Mesenchymal stem cell (in vitro differentiated cells and primary cell): ENCODE measurements around the gene DIPK1B.
"Not testable (repeated sequence)": the region's sequence is repeated elsewhere in the genome, so short reads cannot be mapped to it uniquely, and the experiment has no call there.

Experiments used
- DNase-seq: peaks from one replicate; pipeline ENCODE4 v3.0.0-alpha.2; 2013
- H2AFZ ChIP-seq: one replicate; pipeline ENCODE4 v1.6.1; 2013; ENCODE audit warnings: low read depth, mild to moderate bottlenecking, control low read depth, inconsistent platforms, low read length, moderate library complexity
- H2AK5ac ChIP-seq: 2 replicates; pipeline ENCODE4 v1.6.1; 2013; ENCODE audit warnings: low read length, moderate library complexity, mild to moderate bottlenecking, inconsistent platforms; ENCODE audit not compliant: severe bottlenecking
- H2BK120ac ChIP-seq: one replicate; pipeline ENCODE4 v1.6.1; 2013; ENCODE audit warnings: low read depth, mild to moderate bottlenecking, inconsistent platforms, low read length, moderate library complexity
- H2BK12ac ChIP-seq, 2 experiments: one replicate each; pipeline ENCODE4 v1.6.1; 2013; ENCODE audit warnings: inconsistent platforms in 2 of 2, low read length in 2 of 2, mild to moderate bottlenecking in 2 of 2, moderate library complexity in 2 of 2, control low read depth in 1 of 2
- H2BK15ac ChIP-seq: one replicate; pipeline ENCODE4 v1.6.1; 2013; ENCODE audit warnings: mild to moderate bottlenecking, low read depth, inconsistent platforms; ENCODE audit not compliant: poor library complexity, severe bottlenecking
- H2BK5ac ChIP-seq: 2 replicates; pipeline ENCODE4 v1.6.1; 2013; ENCODE audit warnings: low read depth, mild to moderate bottlenecking, low read length, control low read depth, inconsistent platforms; ENCODE audit not compliant: poor library complexity, severe bottlenecking
- H3K14ac ChIP-seq, 2 experiments: one replicate each; pipeline ENCODE4 v1.6.1; 2013; ENCODE audit warnings: inconsistent platforms in 2 of 2, low read length in 2 of 2, control low read depth in 1 of 2, mild to moderate bottlenecking in 1 of 2, moderate library complexity in 1 of 2
- H3K18ac ChIP-seq, 2 experiments: one replicate each; pipeline ENCODE4 v1.6.1; 2013; ENCODE audit warnings: inconsistent platforms in 2 of 2, low read length in 2 of 2, control low read depth in 1 of 2, low read depth in 1 of 2, mild to moderate bottlenecking in 1 of 2
- H3K23ac ChIP-seq, 2 experiments: one replicate each; pipeline ENCODE4 v1.6.1; 2013; ENCODE audit warnings: inconsistent platforms in 2 of 2, low read length in 2 of 2, mild to moderate bottlenecking in 2 of 2, moderate library complexity in 2 of 2, control low read depth in 1 of 2
- H3K27ac ChIP-seq: 2 replicates; pipeline ENCODE4 v1.5.1; 2013; ENCODE audit warnings: mild to moderate bottlenecking, moderate library complexity, low read length, control low read depth, inconsistent platforms; ENCODE audit not compliant: poor library complexity, severe bottlenecking
- H3K27me3 ChIP-seq, 2 experiments: 2 replicates each; pipeline versions ENCODE4 v1.6.1 to v1.7.0; 2013; ENCODE audit warnings: low read length in 2 of 2, mild to moderate bottlenecking in 2 of 2, moderate library complexity in 2 of 2, control low read depth in 1 of 2, inconsistent platforms in 1 of 2; ENCODE audit not compliant: control insufficient read depth in 1 of 2, insufficient read depth in 1 of 2
- H3K36me3 ChIP-seq, 2 experiments: 2 replicates each; pipeline versions ENCODE4 v1.6.1 to v1.7.0; 2013; ENCODE audit warnings: low read length in 2 of 2, control low read depth in 1 of 2, inconsistent platforms in 1 of 2, low read depth in 1 of 2, mild to moderate bottlenecking in 1 of 2; ENCODE audit not compliant: insufficient read depth in 2 of 2, control insufficient read depth in 1 of 2
- H3K4ac ChIP-seq, 2 experiments: one replicate each; pipeline ENCODE4 v1.6.1; 2013; ENCODE audit warnings: inconsistent platforms in 2 of 2, low read length in 2 of 2, mild to moderate bottlenecking in 2 of 2, moderate library complexity in 2 of 2, control low read depth in 1 of 2, low read depth in 1 of 2
- H3K4me1 ChIP-seq: 2 replicates; pipeline ENCODE4 v1.6.1; 2013; ENCODE audit warnings: low read depth, low read length, control low read depth; ENCODE audit not compliant: control insufficient read depth, insufficient read depth
- H3K4me2 ChIP-seq: 2 replicates; pipeline ENCODE4 v1.6.1; 2013; ENCODE audit warnings: low read length, mild to moderate bottlenecking, inconsistent platforms; ENCODE audit not compliant: poor library complexity, severe bottlenecking
- H3K4me3 ChIP-seq, 2 experiments: 2 replicates each; pipeline versions ENCODE4 v1.5.1 to v1.7.0; 2013; ENCODE audit warnings: low read length in 2 of 2, mild to moderate bottlenecking in 2 of 2, control low read depth in 1 of 2, low read depth in 1 of 2; ENCODE audit not compliant: insufficient read depth in 1 of 2
- H3K79me1 ChIP-seq: replicated peaks from 2 replicates; pipeline ENCODE4 v1.6.1; 2013; ENCODE audit warnings: mild to moderate bottlenecking, control low read depth, low read length, inconsistent platforms; ENCODE audit not compliant: poor library complexity, severe bottlenecking
- H3K9ac ChIP-seq: 2 replicates; pipeline ENCODE4 v1.7.0; 2013; ENCODE audit warnings: mild to moderate bottlenecking, low read length, moderate library complexity
- H3K9me3 ChIP-seq: 2 replicates; pipeline ENCODE4 v1.7.0; 2013; ENCODE audit warnings: mild to moderate bottlenecking, low read length; ENCODE audit not compliant: control insufficient read depth
- H4K8ac ChIP-seq: one replicate; pipeline ENCODE4 v1.6.1; 2013; ENCODE audit warnings: inconsistent platforms, mild to moderate bottlenecking, low read length, moderate library complexity
- H4K91ac ChIP-seq: one replicate; pipeline ENCODE4 v1.6.1; 2013; ENCODE audit warnings: mild to moderate bottlenecking, low read length, inconsistent platforms
- WGBS: methylation state at CpG from one replicate; pipeline ENCODE4 v1.1.7; 2013; ENCODE audit warnings: mixed read lengths; 5-methylcytosine and 5-hydroxymethylcytosine counted together

Gene DIPK1B

GRCh38 chr9:136763649-136764035, 51.3 kb downstream of the DIPK1B start:
- WGBS, result 95% methylated on average over 14 of the region's 14 CpGs
- H4K8ac ChIP-seq, result no peak overlapping the region

GRCh38 chr9:136764301-136764891, 52.0 kb downstream of the DIPK1B start, which contains the start of gene LCN15:
LCN15 (minus strand) TSS chr9:136764518; CDS start chr9:136764488, 30 bp downstream.
- Histone ChIP-seq H3K27me3 (peaks cover 39 to 52% of the 10 kb centered on the region in 2 experiments), H3K18ac (no peak within 1 kb of the TSS)
- 89% methylated on average over 14 of the region's 14 CpGs for WGBS

More at GRCh38 chr9:136763649-136764035, 51.3 kb downstream of the DIPK1B start:
- Histone ChIP-seq H3K23ac (no peak overlapping the region), H4K91ac (no peak overlapping the region), H3K4me3 (no peak overlapping the region), H3K27me3 (peaks cover 39 to 52% of the 10 kb centered on the region in 2 experiments), H3K4me1 (peaks cover 4% of the 10 kb centered on the region), H3K9ac (no peak overlapping the region), H2BK15ac (no peak overlapping the region), H2AFZ (no peak overlapping the region), H2AK5ac (no peak overlapping the region), H3K14ac (no peak overlapping the region), H3K4ac (no peak overlapping the region), H3K4me2 (no peak overlapping the region), H2BK120ac (no peak overlapping the region), H3K79me1 (no peaks in the 10 kb centered on the region), H3K18ac (no peak overlapping the region), H3K36me3 (no peaks in the 10 kb centered on the region), H3K9me3 (no peaks in the 10 kb centered on the region), H3K27ac (no peak overlapping the region), H2BK12ac (no peak overlapping the region), H2BK5ac (no peak overlapping the region)
- DNase-seq, result no peak

GRCh38 chr9:136765041-136765440, 52.7 kb downstream of the DIPK1B start:
- no peak overlapping the region for H3K27ac ChIP-seq
- no peak overlapping the region for H3K18ac ChIP-seq
- H3K14ac ChIP-seq, result no peak overlapping the region
- no peak overlapping the region for H2BK5ac ChIP-seq
- no peak overlapping the region for H4K91ac ChIP-seq
- no peak for DNase-seq
- H3K4me2 ChIP-seq, result no peak overlapping the region
- no peaks in the 10 kb centered on the region for H3K36me3 ChIP-seq
- no peaks in the 10 kb centered on the region for H3K9me3 ChIP-seq
- H3K4me1 ChIP-seq, result peaks cover 7% of the 10 kb centered on the region
- H3K4me3 ChIP-seq, result no peak overlapping the region
- no peak overlapping the region for H3K9ac ChIP-seq
- no peak overlapping the region for H4K8ac ChIP-seq
- no peak overlapping the region for H2AFZ ChIP-seq
- peaks cover 34 to 47% of the 10 kb centered on the region in 2 experiments for H3K27me3 ChIP-seq
- no peaks in the 10 kb centered on the region for H3K79me1 ChIP-seq
- H2AK5ac ChIP-seq, result no peak overlapping the region
- WGBS, result 97% methylated on average over 14 of the region's 14 CpGs
- H2BK12ac ChIP-seq, result no peak overlapping the region
- H3K23ac ChIP-seq, result no peak overlapping the region
- no peak overlapping the region for H2BK15ac ChIP-seq
- H2BK120ac ChIP-seq, result no peak overlapping the region
- no peak overlapping the region for H3K4ac ChIP-seq

More at GRCh38 chr9:136764301-136764891, 52.0 kb downstream of the DIPK1B start, which contains the start of gene LCN15:
- Histone ChIP-seq H2AK5ac (no peak within 1 kb of the TSS), H3K14ac (no peak within 1 kb of the TSS), H2BK120ac (no peak within 1 kb of the TSS), H4K8ac (no peak within 1 kb of the TSS), H2BK15ac (no peak within 1 kb of the TSS), H3K9me3 (no peaks in the 10 kb centered on the region), H3K4me1 (peaks cover 4% of the 10 kb centered on the region), H3K4ac (peak within 1 kb of the TSS in 1 of 2 experiments; percentile 41), H2BK12ac (no peak within 1 kb of the TSS), H2BK5ac (no peak within 1 kb of the TSS), H3K23ac (no peak within 1 kb of the TSS), H3K27ac (no peak within 1 kb of the TSS), H3K36me3 (no peaks in the 10 kb centered on the region), H4K91ac (peak within 1 kb of the TSS; percentile 41), H3K9ac (no peak within 1 kb of the TSS), H3K4me3 (no peak within 1 kb of the TSS), H3K4me2 (no peak within 1 kb of the TSS), H3K79me1 (no peaks in the 10 kb centered on the region), H2AFZ (no peak within 1 kb of the TSS)
- DNase-seq, result no peak

- H3K4me3 ChIP-seq, H3K23ac ChIP-seq, H3K4me1 ChIP-seq, H3K9me3 ChIP-seq, H3K4ac ChIP-seq, H2AK5ac ChIP-seq, H3K27ac ChIP-seq, H4K8ac ChIP-seq, H2AFZ ChIP-seq, H4K91ac ChIP-seq, H3K79me1 ChIP-seq, H3K18ac ChIP-seq, H2BK5ac ChIP-seq, H3K9ac ChIP-seq, DNase-seq, H3K36me3 ChIP-seq, H3K14ac ChIP-seq, H2BK12ac ChIP-seq, H2BK120ac ChIP-seq, H3K4me2 ChIP-seq, H2BK15ac ChIP-seq: not testable (repeated sequence)
- peaks cover 33 to 41% of the 10 kb centered on the region in 2 experiments for H3K27me3 ChIP-seq
- 86% methylated on average over 11 of the region's 14 CpGs for WGBS
Measured at GRCh38 chr9:136765745-136766409, 53.5 kb downstream of the DIPK1B start.
